Tibial nerve (tissue), 4 donors: ENCODE results near the gene ARRDC1.

ENCODE experiments used
- CTCF ChIP-seq, 5 experiments: fragments of 200-600 bp in 3 of 5; fragments of 450-650 bp in 2 of 5; sonication (generic) in 3 of 5; IDR thresholded peaks; one replicate each; pipeline ENCODE4 v1.5.1; 2016 to 2019; ENCODE audit warnings: antibody characterized with exemption in 5 of 5, mild to moderate bottlenecking in 3 of 5, moderate library complexity in 2 of 5
- EP300 ChIP-seq, 2 donors: sonication (generic); formaldehyde crosslinking; IDR thresholded peaks; one replicate each; pipeline ENCODE4 v1.6.1; 2017; ENCODE audit warnings: antibody characterized with exemption in 2 of 2, mild to moderate bottlenecking in 1 of 2
- POLR2A ChIP-seq, 2 donors: fragments of 450-650 bp; IDR thresholded peaks; one replicate each; pipeline ENCODE4 v1.6.1; 2017; ENCODE audit warnings: antibody characterized with exemption in 2 of 2, mild to moderate bottlenecking in 2 of 2, moderate library complexity in 2 of 2

GRCh38 chr9:137645211-137645610 is 39.7 kb downstream of the ARRDC1 start:
- no peak for TF ChIP-seq POLR2A (IDR thresholded peaks at IDR 0.05)
- TF ChIP-seq CTCF (IDR thresholded peaks at IDR 0.05), result no peak
- TF ChIP-seq EP300 (IDR thresholded peaks at IDR 0.05), result no peak
